CD4-positive, alpha-beta T cell (primary cell): Measurements from ENCODE around the gene TTC27. TPM values are rescaled to one million over a fixed set of nuclear protein-coding genes. Genes with fewer than 3 reads are reported as not detected.
A peak's percentile ranks its signal among the peaks of the same experiment; 100 is the strongest.
"Not testable (repeated sequence)": the region's sequence is repeated elsewhere in the genome, so short reads cannot be mapped to it uniquely, and the experiment has no call there.

Experiments
- ATAC-seq: fragments of 200-7000 bp; cut with Tn5 transposase; one replicate; pipeline ENCODE4 v1.10.0; 2022; ENCODE audit warnings: mild to moderate bottlenecking; ENCODE audit not compliant: poor library complexity
- CTCF ChIA-PET: fragments of 350-600 bp; sonication (Branson Sonifier 250); formaldehyde crosslinking; loops from one replicate; lab custom pipeline; 2021; ENCODE audit warnings: antibody characterized with exemption, inconsistent platforms; lab: Charles Lee
- POLR2A ChIA-PET: fragments of 350-600 bp; sonication (Branson Sonifier 250); formaldehyde crosslinking; loops from one replicate; lab custom pipeline; 2021; ENCODE audit warnings: antibody characterized with exemption, inconsistent platforms; lab: Charles Lee
- DNase-seq, 14 experiments: peaks; one replicate each; pipeline ENCODE4 v3.0.0-alpha.2; 2013 to 2020; ENCODE audit warnings: mixed read lengths in 2 of 14
- H3K27ac ChIP-seq, 2 donors: one replicate each; pipeline versions ENCODE4 v1.5.1 to v1.7.0; 2013; ENCODE audit warnings: low read length in 2 of 2, low read depth in 1 of 2, mild to moderate bottlenecking in 1 of 2
- H3K27me3 ChIP-seq, 2 experiments: 1 replicate in 1 of 2; 2 replicates in 1 of 2; pipeline versions ENCODE4 v1.6.1 to v1.7.0; 2013; ENCODE audit warnings: low read length in 2 of 2, control low read depth in 1 of 2, mild to moderate bottlenecking in 1 of 2, moderate library complexity in 1 of 2; ENCODE audit not compliant: insufficient read depth in 2 of 2, control insufficient read depth in 1 of 2
- H3K36me3 ChIP-seq: one replicate; pipeline ENCODE4 v1.6.1; 2013; ENCODE audit warnings: low read length, control low read depth; ENCODE audit not compliant: insufficient read depth
- H3K4me1 ChIP-seq: one replicate; pipeline ENCODE4 v1.6.1; 2013; ENCODE audit warnings: low read length, control low read depth; ENCODE audit not compliant: insufficient read depth
- H3K4me3 ChIP-seq: one replicate; pipeline ENCODE4 v1.5.1; 2013; ENCODE audit warnings: mild to moderate bottlenecking, low read length, moderate library complexity
- H3K9me3 ChIP-seq, 2 experiments: 1 replicate in 1 of 2; 2 replicates in 1 of 2; pipeline versions ENCODE4 v1.6.1 to v1.7.0; 2013; ENCODE audit warnings: low read length in 2 of 2, mild to moderate bottlenecking in 2 of 2, control low read depth in 1 of 2, moderate library complexity in 1 of 2; ENCODE audit not compliant: control insufficient read depth in 1 of 2, insufficient read depth in 1 of 2
- H3K27ac Mint-ChIP-seq: one replicate; pipeline ENCODE4 v1.8.0; 2020; ENCODE audit warnings: mixed read lengths
- H3K27me3 Mint-ChIP-seq: one replicate; pipeline ENCODE4 v1.8.0; 2021; ENCODE audit warnings: mixed read lengths
- H3K36me3 Mint-ChIP-seq: one replicate; pipeline ENCODE4 v1.8.0; 2021; ENCODE audit warnings: low read depth, mixed read lengths
- H3K4me1 Mint-ChIP-seq: one replicate; pipeline ENCODE4 v1.8.0; 2021; ENCODE audit warnings: low read depth, mixed read lengths
- H3K4me3 Mint-ChIP-seq: one replicate; pipeline ENCODE4 v1.8.0; 2020; ENCODE audit warnings: mild to moderate bottlenecking, mixed read lengths
- H3K9me3 Mint-ChIP-seq: one replicate; pipeline ENCODE4 v1.8.0; 2020; ENCODE audit warnings: mixed read lengths
- CTCF ChIP-seq: fragments of 200-600 bp; IDR thresholded peaks from one replicate; pipeline ENCODE4 v1.8.0; 2022; ENCODE audit warnings: antibody characterized with exemption, mild to moderate bottlenecking
- intact Hi-C, 2 experiments: fragments of 100-400 bp; cut with DNase I in 1 of 2; cut with micrococcal nuclease in 1 of 2; formaldehyde crosslinking; loops; one replicate each; pipeline versions ENCODE4 v1.15.1 to v1.9.0; 2023 to 2025; cut with DNase I, micrococcal nuclease
- total RNA-seq, 174 experiments: library from RNA in 2 of 174; stranded (reverse) in 2 of 174; gene quantifications; one replicate each; pipeline ENCODE4 v1.2.3 and lab custom pipeline; 2021 to 2026

Gene TTC27
- total RNA-seq, 2 experiments from 2014 or later, result 11.6 to 17.6 TPM

DNA sequence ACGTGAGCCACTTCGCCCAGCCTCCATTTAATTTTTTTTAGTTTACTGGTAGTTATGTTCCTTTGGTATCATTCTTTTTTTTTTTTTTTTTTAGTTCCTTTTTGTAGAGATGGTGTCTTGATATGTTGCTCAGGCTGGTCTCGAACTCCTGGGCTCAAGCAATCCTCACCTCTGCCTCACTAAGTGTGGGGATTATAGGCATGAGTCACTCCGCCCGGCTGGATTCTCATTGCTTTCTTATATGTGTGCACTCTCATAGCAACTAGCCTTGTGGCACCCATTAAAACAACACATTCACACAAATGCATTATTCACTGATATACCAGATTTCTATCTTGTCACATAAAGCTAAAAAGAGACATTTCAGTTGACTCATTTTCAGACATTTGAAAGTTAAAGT is 4.2 kb downstream of the TTC27 start:
- POLR2A ChIA-PET, result no interaction called here

DNA sequence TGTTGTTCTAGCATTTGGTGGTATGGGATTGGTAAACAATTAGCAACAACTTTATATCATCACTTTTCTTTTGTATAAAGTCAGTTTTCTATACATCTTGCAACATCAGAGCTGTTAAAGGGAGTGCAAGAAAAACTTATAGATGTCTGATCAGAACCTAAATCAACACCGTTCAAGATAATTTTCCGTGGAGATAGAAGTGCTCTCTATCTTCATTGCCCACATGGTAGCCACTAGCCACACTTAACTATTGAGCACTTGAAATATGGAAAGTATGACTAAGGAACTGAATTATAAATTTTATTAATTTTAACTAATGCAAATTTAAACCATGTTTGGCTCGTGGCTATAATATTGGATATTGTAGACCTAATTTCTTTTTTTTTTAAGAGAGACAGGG is 5.2 kb downstream of the TTC27 start:
- Mint-ChIP-seq H3K27me3 (no peaks in the 10 kb centered on the region), H3K9me3 (no peaks in the 10 kb centered on the region), H3K36me3 (peaks cover 83% of the 10 kb centered on the region), H3K4me1 (peaks cover 28% of the 10 kb centered on the region), H3K4me3 (no peak overlapping the region), H3K27ac (no peak overlapping the region)
- no peak overlapping the region for H3K4me3 ChIP-seq
- ChIA-PET POLR2A (no interaction called here), CTCF (no interaction called here)
- no peaks in the 10 kb centered on the region for H3K27me3 ChIP-seq
- TF ChIP-seq CTCF, result no peak
- no peaks in the 10 kb centered on the region for H3K9me3 ChIP-seq
- H3K27ac ChIP-seq, result no peak overlapping the region
- ATAC-seq, result no peak
- intact Hi-C loops, result no loop called here
- H3K36me3 ChIP-seq, result peaks cover 55% of the 10 kb centered on the region
- peaks cover 10% of the 10 kb centered on the region for H3K4me1 ChIP-seq
- no peak for DNase-seq

More for the DNA sequence above, 4.2 kb downstream of the TTC27 start:
- no peak for ATAC-seq
- no peaks in the 10 kb centered on the region for H3K27me3 ChIP-seq
- H3K4me3 Mint-ChIP-seq, result peak overlapping the region; percentile 25
- H3K27ac ChIP-seq, result no peak overlapping the region
- intact Hi-C loops, result no loop called here
- CTCF ChIA-PET, result no interaction called here
- peaks cover 37% of the 10 kb centered on the region for H3K4me1 Mint-ChIP-seq
- peaks cover 50% of the 10 kb centered on the region for H3K36me3 ChIP-seq
- no peaks in the 10 kb centered on the region for H3K9me3 ChIP-seq
- H3K4me1 ChIP-seq, result peaks cover 17% of the 10 kb centered on the region
- no peaks in the 10 kb centered on the region for H3K27me3 Mint-ChIP-seq
- peaks cover 82% of the 10 kb centered on the region for H3K36me3 Mint-ChIP-seq
- H3K27ac Mint-ChIP-seq, result no peak overlapping the region
- no peaks in the 10 kb centered on the region for H3K9me3 Mint-ChIP-seq
- DNase-seq, result no peak
- H3K4me3 ChIP-seq, result no peak overlapping the region
- TF ChIP-seq CTCF, result no peak

GRCh38 chr2:32638548-32638947 is 10.7 kb downstream of the TTC27 start:
- H3K27me3 ChIP-seq, ATAC-seq, H3K9me3 ChIP-seq, CTCF ChIA-PET, DNase-seq, H3K4me3 Mint-ChIP-seq, H3K27ac ChIP-seq, H3K27me3 Mint-ChIP-seq, POLR2A ChIA-PET, intact Hi-C loops, H3K4me3 ChIP-seq, H3K27ac Mint-ChIP-seq, H3K4me1 Mint-ChIP-seq, H3K9me3 Mint-ChIP-seq, H3K4me1 ChIP-seq: not testable (repeated sequence)
- H3K36me3 Mint-ChIP-seq, result peaks cover 82% of the 10 kb centered on the region
- peaks cover 63% of the 10 kb centered on the region for H3K36me3 ChIP-seq

GRCh38 chr2:32641180-32641579 is 13.3 kb downstream of the TTC27 start:
- Histone ChIP-seq H3K9me3 (no peaks in the 10 kb centered on the region), H3K27me3 (no peaks in the 10 kb centered on the region), H3K36me3 (peaks cover 52% of the 10 kb centered on the region), H3K4me1 (no peaks in the 10 kb centered on the region), H3K27ac (no peak overlapping the region), H3K4me3 (no peak overlapping the region)
- TF ChIP-seq CTCF, result no peak
- no peaks in the 10 kb centered on the region for H3K4me1 Mint-ChIP-seq
- no peak overlapping the region for H3K27ac Mint-ChIP-seq
- ATAC-seq (no peak), DNase-seq (no peak)
- no peak overlapping the region for H3K4me3 Mint-ChIP-seq
- CTCF ChIA-PET, result no interaction called here
- intact Hi-C loops, result no loop called here
- peaks cover 80% of the 10 kb centered on the region for H3K36me3 Mint-ChIP-seq
- POLR2A ChIA-PET, result no interaction called here
- no peaks in the 10 kb centered on the region for H3K27me3 Mint-ChIP-seq
- no peaks in the 10 kb centered on the region for H3K9me3 Mint-ChIP-seq
